AG09319 (cell line): Measurements from ENCODE around the gene ENKD1.

Experiments used
- DNase-seq: peaks from one replicate; pipeline ENCODE4 v3.0.0-alpha.2; 2010; ENCODE audit warnings: low read depth; ENCODE audit errors: extremely low read depth
- TF ChIP-seq, protein P1 (sequence below): IDR thresholded peaks from 2 replicates; pipeline ENCODE4 v1.5.1; 2011; ENCODE audit warnings: low read depth, mild to moderate bottlenecking, inconsistent platforms, low read length, moderate library complexity

Gene ENKD1

DNA sequence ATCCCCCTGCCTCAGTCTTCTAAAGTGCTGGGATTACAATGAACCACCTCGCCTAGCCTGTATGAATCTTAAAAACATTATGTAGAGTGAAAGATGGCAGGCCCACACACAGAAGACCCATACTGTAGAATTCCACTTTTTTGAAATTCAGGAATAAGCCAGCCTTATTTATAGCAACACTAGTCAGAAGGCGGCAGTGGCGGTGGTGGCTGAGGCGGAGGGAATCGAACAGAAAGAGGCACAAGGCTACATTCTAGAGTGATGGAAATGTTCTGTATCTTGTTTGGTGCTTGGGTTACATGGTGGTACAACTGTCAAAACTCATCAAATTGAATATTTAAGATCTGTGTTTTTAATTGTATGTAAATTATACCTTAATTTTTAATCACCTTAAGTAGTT lies 41.2 kb upstream of the ENKD1 start:
- DNase-seq, result no peak
- TF ChIP-seq, protein P1, sequence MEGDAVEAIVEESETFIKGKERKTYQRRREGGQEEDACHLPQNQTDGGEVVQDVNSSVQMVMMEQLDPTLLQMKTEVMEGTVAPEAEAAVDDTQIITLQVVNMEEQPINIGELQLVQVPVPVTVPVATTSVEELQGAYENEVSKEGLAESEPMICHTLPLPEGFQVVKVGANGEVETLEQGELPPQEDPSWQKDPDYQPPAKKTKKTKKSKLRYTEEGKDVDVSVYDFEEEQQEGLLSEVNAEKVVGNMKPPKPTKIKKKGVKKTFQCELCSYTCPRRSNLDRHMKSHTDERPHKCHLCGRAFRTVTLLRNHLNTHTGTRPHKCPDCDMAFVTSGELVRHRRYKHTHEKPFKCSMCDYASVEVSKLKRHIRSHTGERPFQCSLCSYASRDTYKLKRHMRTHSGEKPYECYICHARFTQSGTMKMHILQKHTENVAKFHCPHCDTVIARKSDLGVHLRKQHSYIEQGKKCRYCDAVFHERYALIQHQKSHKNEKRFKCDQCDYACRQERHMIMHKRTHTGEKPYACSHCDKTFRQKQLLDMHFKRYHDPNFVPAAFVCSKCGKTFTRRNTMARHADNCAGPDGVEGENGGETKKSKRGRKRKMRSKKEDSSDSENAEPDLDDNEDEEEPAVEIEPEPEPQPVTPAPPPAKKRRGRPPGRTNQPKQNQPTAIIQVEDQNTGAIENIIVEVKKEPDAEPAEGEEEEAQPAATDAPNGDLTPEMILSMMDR, result no peak

DNA sequence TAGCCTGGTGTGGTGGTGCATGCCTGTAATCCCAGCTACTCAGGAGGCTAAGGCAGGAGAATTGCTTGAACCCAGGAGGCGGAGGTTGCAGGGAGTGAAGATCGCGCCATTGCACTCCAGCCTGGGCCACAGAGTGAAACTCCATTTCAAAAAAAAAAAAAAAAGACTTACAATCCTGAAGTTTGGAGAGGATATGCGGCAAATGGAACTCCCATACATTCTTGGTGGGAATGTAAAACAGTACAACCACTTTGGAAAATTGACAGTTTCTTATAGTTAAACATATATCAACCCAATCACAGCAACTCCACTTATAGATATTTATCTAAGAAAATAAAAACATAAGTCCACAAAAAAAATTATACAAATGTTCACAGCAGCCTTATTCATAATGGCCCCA lies 40.7 kb upstream of the ENKD1 start:
- no peak for DNase-seq
- TF ChIP-seq, protein P1, result no peak

DNA sequence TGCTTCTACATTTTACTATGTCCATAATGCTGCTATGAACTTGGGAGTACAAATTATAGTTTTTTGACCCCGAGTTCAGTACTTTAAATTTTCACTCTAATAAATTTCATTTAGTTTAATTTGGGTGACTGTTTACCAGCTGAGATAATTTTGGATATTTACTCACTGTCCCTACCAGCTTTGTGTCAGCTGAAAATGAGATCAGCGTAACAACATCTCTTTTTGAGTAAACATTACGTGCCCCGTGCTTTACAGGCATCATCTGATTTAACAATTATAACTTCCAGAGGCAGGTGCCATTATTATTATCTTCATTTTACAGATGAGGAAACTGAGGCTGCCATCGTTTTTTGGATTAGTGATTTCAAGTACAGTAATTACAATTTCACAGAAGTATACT lies 37.6 kb upstream of the ENKD1 start:
- TF ChIP-seq, protein P1, result no peak
- no peak for DNase-seq

DNA sequence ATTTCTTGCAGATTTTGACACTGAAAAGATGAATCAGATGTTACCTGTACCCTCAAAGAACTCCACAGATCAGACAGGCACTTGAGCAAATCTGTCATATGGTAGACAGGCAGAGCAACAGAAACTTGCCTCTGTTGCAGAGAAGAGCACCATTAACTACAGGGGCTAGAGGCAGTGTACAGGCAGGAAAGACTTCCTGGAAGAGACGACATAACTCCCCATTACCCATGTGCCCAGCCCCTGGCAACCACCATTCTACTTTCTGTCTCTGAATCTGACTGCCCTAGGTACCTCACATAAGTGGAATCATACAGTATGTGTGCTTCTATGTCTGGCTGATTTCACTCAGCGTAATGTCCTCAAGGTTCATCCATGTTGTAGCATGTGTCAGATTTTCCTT lies 37.1 kb upstream of the ENKD1 start:
- no peak for DNase-seq
- TF ChIP-seq, protein P1, result no peak

DNA sequence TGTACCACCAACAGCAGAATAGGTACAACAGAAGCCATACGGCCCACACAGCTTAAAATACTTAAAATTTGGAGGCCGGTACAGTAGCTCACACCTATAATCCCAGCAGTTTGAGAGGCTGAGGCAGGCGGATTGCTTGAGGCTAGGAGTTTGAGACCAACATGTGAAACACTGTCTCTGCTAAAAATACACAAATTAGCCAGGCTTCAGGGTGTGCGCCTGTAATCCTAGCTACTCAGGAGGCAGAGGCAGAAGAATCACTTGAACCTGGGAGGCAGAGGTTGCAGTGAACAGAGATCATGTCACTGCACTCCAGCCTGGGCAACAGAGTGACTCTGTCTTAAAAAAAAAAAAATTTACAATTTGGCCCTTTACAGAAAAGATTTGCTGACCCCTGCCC lies 35.6 kb upstream of the ENKD1 start:
- TF ChIP-seq, protein P1, result no peak
- no peak for DNase-seq

DNA sequence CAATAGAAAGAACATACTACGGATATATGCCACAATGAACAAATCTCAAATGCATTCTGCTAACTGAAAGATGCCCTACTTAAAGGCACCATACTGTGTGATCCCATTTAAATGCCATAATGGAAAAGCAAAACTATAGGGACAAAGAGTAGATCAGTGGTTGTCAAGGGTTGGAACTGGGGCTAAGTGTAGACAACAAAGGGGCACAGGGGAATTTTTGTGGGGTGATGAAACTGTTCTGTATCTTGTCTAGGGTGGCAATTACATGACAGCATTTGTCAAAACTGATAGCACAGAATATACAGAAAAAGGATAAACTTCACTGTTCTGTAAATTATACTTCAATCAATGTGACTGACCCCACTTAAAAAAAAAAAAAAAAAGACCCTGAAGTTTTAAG lies 34.9 kb upstream of the ENKD1 start:
- no peak for DNase-seq

DNA sequence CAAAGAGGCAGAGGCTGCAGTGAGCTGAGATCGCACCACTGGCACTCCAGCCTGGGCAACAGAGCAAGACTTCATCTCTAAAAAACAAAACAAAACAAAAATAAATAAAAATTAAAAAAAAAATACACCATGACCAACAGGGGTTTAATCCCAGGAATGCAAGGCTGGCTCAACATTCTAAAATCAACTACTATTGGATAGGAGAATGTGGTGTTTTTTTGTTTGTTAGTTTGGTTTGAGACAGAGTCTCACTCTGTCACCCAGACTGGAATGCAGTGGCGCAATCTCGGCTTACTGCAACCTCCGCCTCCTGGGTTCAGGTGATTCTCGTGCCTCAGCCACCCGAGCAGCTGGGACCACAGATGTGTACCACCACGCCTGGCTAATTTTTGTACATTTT lies 32.7 kb upstream of the ENKD1 start:
- DNase-seq, result no peak
- TF ChIP-seq, protein P1, result no peak

More for the DNA sequence above, 34.9 kb upstream of the ENKD1 start:
- TF ChIP-seq, protein P1, result no peak
